Inflammatory macrophage (primary cell): ENCODE measurements around the gene SLC9A1.
"Not testable (repeated sequence)": the region's sequence is repeated elsewhere in the genome, so short reads cannot be mapped to it uniquely, and the experiment has no call there.

Experiments used
- DNase-seq, 2 donors: peaks; one replicate each; pipeline ENCODE4 v3.0.0-alpha.2; 2020 to 2022

Gene SLC9A1

GRCh38 chr1:27132147-27132546 is 22.8 kb downstream of the SLC9A1 start:
- no peak for DNase-seq

GRCh38 chr1:27130798-27131197 is 24.1 kb downstream of the SLC9A1 start:
- peak in 1 of 2 donors; percentile 1 for DNase-seq

DNA sequence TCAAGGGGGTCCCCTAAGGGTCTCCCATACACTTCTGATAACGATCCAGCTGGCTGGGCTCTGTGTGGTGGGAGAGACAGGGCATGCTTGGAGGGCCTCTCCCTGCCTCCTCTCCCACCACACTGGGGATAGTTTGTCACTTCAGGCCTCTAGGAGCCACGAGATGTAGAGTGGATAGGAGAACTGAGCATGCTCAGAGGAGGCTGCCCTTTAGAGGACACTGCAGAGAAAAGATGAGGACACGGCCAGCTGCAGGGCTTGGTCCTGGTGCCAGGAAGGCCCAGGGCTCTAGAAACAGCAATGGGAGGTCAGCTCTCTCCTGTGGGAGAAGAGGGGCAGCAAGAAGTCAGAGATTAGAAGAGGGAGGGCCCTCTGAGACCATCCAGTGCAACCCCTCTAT is 25.7 kb downstream of the SLC9A1 start:
- DNase-seq: peak in 1 of 2 donors; percentile 2

- DNase-seq: peak in 1 of 2 donors; percentile 0
Observed at GRCh38 chr1:27127419-27127818, 27.5 kb downstream of the SLC9A1 start.

DNA sequence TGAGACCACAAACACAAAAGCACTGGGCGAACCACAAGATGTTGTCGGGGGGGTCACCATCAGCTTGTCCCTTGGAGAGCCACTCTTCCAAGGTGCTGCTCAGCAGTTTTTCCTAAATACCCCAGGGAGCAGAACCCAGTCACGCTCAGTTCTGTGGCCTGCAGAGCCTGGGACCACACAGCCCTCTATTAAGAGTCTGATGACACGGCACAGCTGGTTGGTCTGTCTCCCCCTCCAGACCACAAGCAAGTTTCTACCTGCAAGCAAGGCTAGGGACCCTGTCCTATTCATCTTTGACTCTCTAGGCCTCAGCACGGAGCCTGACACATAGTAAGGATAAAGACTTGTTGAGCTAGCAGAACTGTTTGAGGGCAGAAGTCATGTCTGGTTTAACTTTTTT is 28.5 kb downstream of the SLC9A1 start:
- DNase-seq: no peak

DNA sequence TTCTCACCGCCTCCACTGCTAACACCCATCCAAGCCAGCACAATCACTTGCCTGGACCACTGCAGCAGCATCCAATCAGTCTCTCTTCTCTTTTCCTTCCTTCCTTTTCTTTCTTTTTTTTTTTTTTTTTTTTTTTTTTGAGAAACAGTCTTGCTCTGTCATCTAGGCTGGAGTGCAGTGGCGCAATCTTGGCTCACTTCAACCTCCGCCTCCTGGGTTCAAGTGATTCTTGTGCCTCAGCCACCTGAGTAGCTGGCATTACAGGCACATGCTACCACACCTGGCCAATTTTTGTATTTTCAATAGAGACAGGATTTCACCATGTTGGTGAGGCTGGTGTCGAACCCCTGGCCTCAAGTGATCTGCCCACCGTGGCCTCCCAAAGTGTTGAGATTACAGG is 29.8 kb downstream of the SLC9A1 start:
- not testable (repeated sequence) for DNase-seq

GRCh38 chr1:27124405-27124804 is 30.5 kb downstream of the SLC9A1 start:
- DNase-seq: no peak

- peak; percentile 41 to 44 for DNase-seq
Observed at GRCh38 chr1:27122652-27123051, 32.3 kb downstream of the SLC9A1 start.

- DNase-seq: no peak
Observed at GRCh38 chr1:27120854-27121253, 34.1 kb downstream of the SLC9A1 start.

- no peak for DNase-seq
Observed at GRCh38 chr1:27118440-27118689, 36.6 kb downstream of the SLC9A1 start.

GRCh38 chr1:27117733-27118439 is 37.0 kb downstream of the SLC9A1 start:
- DNase-seq: no peak

GRCh38 chr1:27116697-27117096 is 38.2 kb downstream of the SLC9A1 start:
- peak; percentile 94 to 95 for DNase-seq

DNA sequence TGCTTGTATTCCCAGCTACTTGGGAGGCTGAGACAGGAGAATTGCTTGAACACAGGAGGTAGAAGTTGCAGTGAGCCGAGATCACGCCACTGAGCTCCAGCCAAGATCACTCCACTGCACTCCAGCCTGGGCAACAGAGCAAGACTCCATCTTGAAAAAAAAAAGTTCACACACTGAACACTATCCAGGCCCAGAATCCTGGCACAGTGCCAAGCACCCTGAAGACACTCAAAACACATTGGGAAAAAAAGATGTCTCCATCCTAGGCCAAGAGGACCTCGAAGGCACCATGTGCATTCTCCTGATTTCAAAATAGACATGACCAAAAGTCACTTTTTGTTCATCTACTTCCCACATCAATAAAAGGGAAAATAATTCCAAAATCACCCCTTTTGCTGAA is 38.7 kb downstream of the SLC9A1 start:
- peak; percentile 70 to 71 for DNase-seq

DNA sequence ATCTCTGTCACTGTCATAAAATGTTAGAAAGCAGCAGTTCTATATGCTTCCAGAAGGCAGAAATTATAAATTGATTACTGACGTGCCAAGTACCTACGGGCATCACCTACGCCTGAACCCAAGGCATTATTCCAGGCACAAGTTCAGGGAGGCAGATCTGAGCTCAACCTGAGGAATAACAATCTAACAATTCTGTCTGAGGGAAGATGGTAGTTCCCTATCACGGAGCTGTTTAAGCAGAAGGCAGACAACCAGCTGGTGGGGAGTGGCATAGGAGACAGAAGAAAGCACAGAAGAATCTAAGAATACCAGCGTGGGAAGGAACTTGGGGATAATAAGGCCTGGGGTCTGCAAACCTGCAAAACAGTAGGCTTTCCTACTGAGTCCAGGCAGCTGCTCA is 40.4 kb downstream of the SLC9A1 start:
- no peak for DNase-seq

DNA sequence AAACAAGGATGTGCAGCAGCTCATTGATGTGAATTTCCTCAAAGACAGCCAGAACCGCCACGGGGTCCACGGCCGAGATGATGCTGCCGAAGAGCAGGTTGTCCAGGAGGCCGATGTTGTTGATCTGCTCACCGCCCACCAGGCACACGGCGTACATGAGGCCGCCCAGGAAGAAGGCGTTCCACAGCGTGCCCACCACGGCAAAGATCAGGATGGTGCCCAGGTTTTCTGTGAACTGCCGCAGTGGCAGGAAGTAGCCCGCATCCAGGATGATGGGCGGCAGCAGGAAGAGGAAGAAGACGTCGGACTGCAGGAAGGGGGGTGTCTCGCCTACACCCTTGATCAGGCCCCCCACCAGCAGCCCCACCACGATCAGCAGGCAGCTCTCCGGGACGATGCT is 41.1 kb downstream of the SLC9A1 start:
- DNase-seq: no peak

- DNase-seq: peak; percentile 99 to 100
Observed at GRCh38 chr1:27111626-27112573, 43.0 kb downstream of the SLC9A1 start.

GRCh38 chr1:27109103-27109822 is 45.7 kb downstream of the SLC9A1 start:
- DNase-seq: peak; percentile 47 to 57

DNA sequence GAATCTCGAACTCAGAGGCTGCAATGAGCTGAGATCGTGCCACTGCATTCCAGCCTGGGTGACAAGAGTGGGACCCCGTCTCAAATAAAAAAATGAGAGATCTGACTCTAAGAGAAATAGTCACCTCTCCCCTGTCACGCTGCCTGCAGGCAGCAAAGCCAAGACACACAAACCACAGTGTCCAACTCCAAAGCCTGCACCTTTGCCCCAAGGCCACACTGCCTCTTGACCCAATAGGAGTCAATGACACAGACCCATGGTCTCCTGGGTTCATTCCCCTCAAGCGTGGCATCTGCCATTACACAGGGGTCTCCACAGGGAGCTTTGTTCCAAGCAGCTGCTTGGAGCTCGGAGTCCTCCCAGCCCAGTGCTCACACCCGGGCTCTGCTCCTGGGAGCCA is 46.3 kb downstream of the SLC9A1 start:
- DNase-seq: no peak

- peak; percentile 31 to 59 for DNase-seq
Observed at GRCh38 chr1:27106561-27107323, 48.2 kb downstream of the SLC9A1 start.

DNA sequence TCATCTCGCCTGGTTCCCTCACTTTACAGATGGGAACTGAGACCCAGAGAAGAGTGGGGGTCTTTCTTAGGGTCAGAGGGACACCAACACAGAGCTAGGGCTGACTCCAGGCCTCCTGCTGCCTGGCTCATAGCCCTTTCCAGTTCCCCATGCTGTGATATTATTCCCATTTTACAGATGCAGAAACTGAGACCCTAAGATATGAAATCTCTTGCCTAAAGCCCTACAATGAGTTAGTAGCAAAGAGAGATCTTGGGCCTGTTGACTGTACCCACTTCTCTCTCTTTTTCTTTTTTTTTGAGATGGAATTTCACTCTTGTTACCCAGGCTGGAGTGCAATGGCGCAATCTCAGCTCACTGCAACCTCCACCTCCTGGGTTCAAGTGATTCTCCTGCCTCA is 49.9 kb downstream of the SLC9A1 start:
- no peak for DNase-seq

DNA sequence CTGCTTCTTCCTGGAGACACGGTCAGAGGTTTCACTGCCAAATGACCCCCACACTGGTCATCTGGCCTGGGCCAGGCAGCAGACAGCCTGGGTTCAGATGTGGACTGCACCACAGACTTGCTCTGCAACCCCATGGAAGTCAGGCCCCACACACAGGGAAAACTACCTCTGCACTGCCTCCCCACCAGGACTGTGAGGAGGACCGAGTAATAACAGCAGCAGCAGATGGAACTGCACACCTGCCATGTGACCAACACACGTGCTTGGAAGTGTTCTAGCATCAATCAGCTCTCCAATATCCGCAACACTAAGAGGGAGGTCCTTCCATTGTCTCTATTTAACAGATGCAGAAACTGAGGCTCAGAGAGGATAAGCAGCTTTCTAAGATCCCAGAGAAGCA is 51.4 kb downstream of the SLC9A1 start:
- no peak for DNase-seq

- peak; percentile 67 to 70 for DNase-seq
Observed at GRCh38 chr1:27102707-27103468, 52.0 kb downstream of the SLC9A1 start.
